Measurements from ENCODE around the gene ITGA8.
"Not testable (repeated sequence)": the region's sequence is repeated elsewhere in the genome, so short reads cannot be mapped to it uniquely, and the experiment has no call there.

ITGA8 gene

GRCh38 chr10:15542817-15543216, 176.9 kb downstream of the ITGA8 start:
- no peaks in the 10 kb centered on the region for H3K4me1 ChIP-seq (ENCODE audit: insufficient read depth, low read length)
- H3K27ac ChIP-seq (ENCODE audit: low read length) = no peak overlapping the region
- H3K36me3 ChIP-seq (ENCODE audit: insufficient read depth, low read depth, low read length) = no peaks in the 10 kb centered on the region
- no peaks in the 10 kb centered on the region for H3K27me3 ChIP-seq (ENCODE audit: insufficient read depth, low read length)
- no peaks in the 10 kb centered on the region for H3K9me3 ChIP-seq (ENCODE audit: insufficient read depth, low read depth, low read length)
- H3K9ac ChIP-seq (ENCODE audit: low read depth, low read length) = no peak overlapping the region
- no peak overlapping the region for H3K4me3 ChIP-seq (ENCODE audit: low read length)

DNA sequence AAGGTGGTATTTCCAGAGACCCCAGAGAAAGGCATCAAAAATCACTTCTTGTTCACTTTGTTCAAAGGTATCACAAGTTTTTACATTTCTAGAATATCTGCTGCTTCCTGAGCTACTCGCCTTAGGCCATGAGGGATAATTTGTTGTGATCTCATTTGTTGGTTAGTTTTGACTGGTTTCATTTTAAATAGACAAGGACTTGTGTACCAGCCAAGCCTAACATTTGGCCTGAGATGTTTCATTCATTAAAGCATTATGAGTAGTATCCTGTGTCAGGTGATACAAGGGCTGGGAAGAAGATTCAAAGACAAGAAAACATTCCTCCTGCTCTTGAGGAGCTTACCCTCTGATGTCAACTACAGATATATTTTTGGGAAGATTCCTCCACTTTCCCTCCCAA, 178.3 kb downstream of the ITGA8 start:
- no peak overlapping the region for H3K4me3 ChIP-seq (ENCODE audit: low read length)
- H3K27ac ChIP-seq (ENCODE audit: low read length) = no peak overlapping the region
- H3K4me1 ChIP-seq (ENCODE audit: insufficient read depth, low read length) = no peaks in the 10 kb centered on the region
- H3K9me3 ChIP-seq (ENCODE audit: insufficient read depth, low read depth, low read length) = no peaks in the 10 kb centered on the region
- no peaks in the 10 kb centered on the region for H3K36me3 ChIP-seq (ENCODE audit: insufficient read depth, low read depth, low read length)
- no peaks in the 10 kb centered on the region for H3K27me3 ChIP-seq (ENCODE audit: insufficient read depth, low read length)
- H3K9ac ChIP-seq (ENCODE audit: low read depth, low read length) = no peak overlapping the region

DNA sequence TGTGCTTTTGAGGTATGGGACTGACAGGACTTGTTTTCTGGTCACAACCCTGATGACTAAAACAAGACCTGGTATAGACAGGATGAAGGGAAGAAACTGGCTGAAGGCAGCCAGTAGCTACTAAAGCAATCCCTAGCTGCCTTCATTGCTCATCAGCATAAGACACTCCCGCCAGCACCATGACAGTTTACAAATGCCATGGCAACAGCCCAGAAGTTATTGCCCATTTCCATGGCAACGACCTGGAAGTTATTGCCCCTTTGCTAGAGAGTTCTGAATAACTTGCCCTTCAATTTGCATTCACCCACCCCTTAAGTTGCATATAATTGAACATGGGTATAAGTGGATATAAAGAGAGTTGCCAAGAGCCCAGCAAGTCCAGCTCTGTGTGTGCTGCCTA, 179.0 kb downstream of the ITGA8 start:
- no peak overlapping the region for H3K4me3 ChIP-seq (ENCODE audit: low read length)
- no peak overlapping the region for H3K9ac ChIP-seq (ENCODE audit: low read depth, low read length)
- no peaks in the 10 kb centered on the region for H3K4me1 ChIP-seq (ENCODE audit: insufficient read depth, low read length)
- no peaks in the 10 kb centered on the region for H3K9me3 ChIP-seq (ENCODE audit: insufficient read depth, low read depth, low read length)
- no peak overlapping the region for H3K27ac ChIP-seq (ENCODE audit: low read length)
- H3K36me3 ChIP-seq (ENCODE audit: insufficient read depth, low read depth, low read length) = no peaks in the 10 kb centered on the region
- H3K27me3 ChIP-seq (ENCODE audit: insufficient read depth, low read length) = no peaks in the 10 kb centered on the region

DNA sequence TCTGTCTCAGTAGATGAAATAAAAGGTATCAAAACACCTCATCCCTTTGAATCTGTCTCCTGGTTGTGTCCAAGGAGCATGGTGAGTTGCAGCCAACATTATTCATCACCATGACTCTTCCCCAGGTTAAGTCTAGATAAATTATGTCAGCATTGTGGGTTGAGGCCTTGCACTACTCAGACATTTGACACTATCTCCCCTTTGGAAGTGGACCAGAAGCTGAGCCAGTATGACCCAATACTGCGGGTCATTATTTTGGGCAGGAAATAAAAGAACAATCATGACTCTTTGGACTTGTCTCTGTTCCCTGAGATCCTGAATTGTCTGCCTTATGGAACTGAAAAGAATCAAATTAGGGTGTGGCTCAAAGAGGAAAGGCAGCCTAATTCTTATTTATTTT, 180.5 kb downstream of the ITGA8 start:
- Histone ChIP-seq H3K9me3 (ENCODE audit: insufficient read depth, low read depth, low read length) (no peaks in the 10 kb centered on the region), H3K4me3 (ENCODE audit: low read length) (no peak overlapping the region)

GRCh38 chr10:15534928-15535538, 184.7 kb downstream of the ITGA8 start:
- H3K4me1 ChIP-seq (ENCODE audit: insufficient read depth, low read length); H3K36me3 ChIP-seq (ENCODE audit: insufficient read depth, low read depth, low read length); H3K9ac ChIP-seq (ENCODE audit: low read depth, low read length); H3K9me3 ChIP-seq (ENCODE audit: insufficient read depth, low read depth, low read length); H3K27ac ChIP-seq (ENCODE audit: low read length); H3K27me3 ChIP-seq (ENCODE audit: insufficient read depth, low read length); H3K4me3 ChIP-seq (ENCODE audit: low read length): not testable (repeated sequence)

More for the DNA sequence above, 180.5 kb downstream of the ITGA8 start:
- Histone ChIP-seq H3K27ac (ENCODE audit: low read length) (no peak overlapping the region), H3K4me1 (ENCODE audit: insufficient read depth, low read length) (no peaks in the 10 kb centered on the region), H3K27me3 (ENCODE audit: insufficient read depth, low read length) (no peaks in the 10 kb centered on the region), H3K9ac (ENCODE audit: low read depth, low read length) (no peak overlapping the region), H3K36me3 (ENCODE audit: insufficient read depth, low read depth, low read length) (no peaks in the 10 kb centered on the region)

- Histone ChIP-seq H3K27ac (ENCODE audit: low read length) (no peak overlapping the region), H3K27me3 (ENCODE audit: insufficient read depth, low read length) (no peaks in the 10 kb centered on the region), H3K4me3 (ENCODE audit: low read length) (no peak overlapping the region), H3K9ac (ENCODE audit: low read depth, low read length) (no peak overlapping the region), H3K4me1 (ENCODE audit: insufficient read depth, low read length) (no peaks in the 10 kb centered on the region), H3K9me3 (ENCODE audit: insufficient read depth, low read depth, low read length) (no peaks in the 10 kb centered on the region), H3K36me3 (ENCODE audit: insufficient read depth, low read depth, low read length) (no peaks in the 10 kb centered on the region)
Observed at GRCh38 chr10:15531927-15532722, 187.6 kb downstream of the ITGA8 start.

GRCh38 chr10:15528859-15529239, 190.9 kb downstream of the ITGA8 start:
- H3K9me3 ChIP-seq (ENCODE audit: insufficient read depth, low read depth, low read length) = no peaks in the 10 kb centered on the region
- no peaks in the 10 kb centered on the region for H3K36me3 ChIP-seq (ENCODE audit: insufficient read depth, low read depth, low read length)
- no peaks in the 10 kb centered on the region for H3K4me1 ChIP-seq (ENCODE audit: insufficient read depth, low read length)
- H3K4me3 ChIP-seq (ENCODE audit: low read length) = no peak overlapping the region
- no peak overlapping the region for H3K27ac ChIP-seq (ENCODE audit: low read length)
- H3K27me3 ChIP-seq (ENCODE audit: insufficient read depth, low read length) = no peaks in the 10 kb centered on the region
- no peak overlapping the region for H3K9ac ChIP-seq (ENCODE audit: low read depth, low read length)

DNA sequence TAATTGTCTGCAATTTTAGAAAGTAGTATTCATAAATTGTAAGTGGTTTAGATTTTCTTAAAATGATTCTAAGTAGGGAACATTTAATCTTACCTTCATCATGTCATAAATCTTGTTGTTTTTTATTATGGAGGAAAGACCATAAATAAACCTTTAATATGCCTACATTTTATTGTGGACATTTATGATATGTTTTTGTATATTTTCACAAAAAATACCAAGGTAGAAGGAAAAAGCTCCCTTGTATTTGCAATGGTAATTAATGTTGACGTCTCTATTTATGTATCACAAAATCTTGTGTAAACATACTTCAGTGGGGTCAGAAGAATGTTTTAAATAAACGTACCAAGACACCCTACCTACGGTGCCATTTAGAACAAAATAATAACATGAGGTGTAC, 193.0 kb downstream of the ITGA8 start:
- Histone ChIP-seq H3K36me3 (ENCODE audit: insufficient read depth, low read depth, low read length) (no peaks in the 10 kb centered on the region), H3K27me3 (ENCODE audit: insufficient read depth, low read length) (no peaks in the 10 kb centered on the region), H3K4me3 (ENCODE audit: low read length) (no peak overlapping the region), H3K9ac (ENCODE audit: low read depth, low read length) (no peak overlapping the region), H3K9me3 (ENCODE audit: insufficient read depth, low read depth, low read length) (no peaks in the 10 kb centered on the region), H3K27ac (ENCODE audit: low read length) (no peak overlapping the region), H3K4me1 (ENCODE audit: insufficient read depth, low read length) (no peaks in the 10 kb centered on the region)

DNA sequence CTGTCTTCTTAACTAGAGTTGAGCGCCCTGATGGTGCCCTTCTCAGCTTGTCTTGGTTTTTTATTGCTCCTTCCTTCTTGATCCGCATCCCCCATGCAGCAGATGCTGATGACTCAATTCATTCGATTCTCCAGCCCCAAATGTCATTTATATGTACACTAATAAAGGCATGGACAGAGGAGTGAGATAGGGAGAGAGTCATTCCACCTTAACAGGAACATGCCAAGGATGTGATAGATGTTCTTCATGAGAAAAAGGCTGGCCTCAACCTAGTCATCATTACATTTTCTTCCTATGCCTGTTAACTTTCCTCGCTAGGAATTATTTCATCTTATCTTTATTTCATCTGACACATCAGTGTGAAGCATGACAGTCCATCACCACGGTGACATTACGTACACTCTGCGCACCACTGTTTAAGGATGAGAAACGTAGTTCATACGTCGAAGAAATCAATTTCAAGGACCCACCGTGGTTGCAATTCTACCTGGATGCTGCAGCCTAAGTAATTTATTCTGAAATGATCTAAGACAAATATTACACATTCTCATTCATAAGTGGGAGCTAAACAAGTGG, 198.3 kb downstream of the ITGA8 start:
- no peaks in the 10 kb centered on the region for H3K36me3 ChIP-seq (ENCODE audit: insufficient read depth, low read depth, low read length)
- H3K9ac ChIP-seq (ENCODE audit: low read depth, low read length) = no peak overlapping the region
- no peak overlapping the region for H3K4me3 ChIP-seq (ENCODE audit: low read length)
- no peaks in the 10 kb centered on the region for H3K4me1 ChIP-seq (ENCODE audit: insufficient read depth, low read length)
- H3K27me3 ChIP-seq (ENCODE audit: insufficient read depth, low read length) = no peaks in the 10 kb centered on the region
- no peak overlapping the region for H3K27ac ChIP-seq (ENCODE audit: low read length)
- H3K9me3 ChIP-seq (ENCODE audit: insufficient read depth, low read depth, low read length) = no peaks in the 10 kb centered on the region

DNA sequence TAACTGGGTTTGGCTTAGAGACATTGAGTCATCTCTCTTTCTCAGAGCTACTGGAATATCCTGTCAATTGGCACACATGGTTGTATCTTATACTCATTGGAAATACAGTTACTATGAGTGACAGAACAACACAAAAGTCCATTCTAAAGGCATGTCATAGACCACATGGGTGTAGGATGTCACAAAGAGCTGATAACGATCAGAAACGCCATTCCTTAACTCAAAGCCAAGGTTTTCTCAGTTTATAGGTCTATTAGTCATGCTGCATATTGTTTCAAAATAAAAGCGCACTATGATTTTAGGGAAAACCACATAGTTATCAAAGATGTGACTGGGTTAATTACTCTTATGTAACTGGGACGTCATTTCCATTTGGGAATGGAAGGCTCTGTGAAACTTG, 201.5 kb downstream of the ITGA8 start:
- H3K27ac ChIP-seq (ENCODE audit: low read length) = no peak overlapping the region
- H3K9me3 ChIP-seq (ENCODE audit: insufficient read depth, low read depth, low read length) = no peaks in the 10 kb centered on the region
- no peaks in the 10 kb centered on the region for H3K27me3 ChIP-seq (ENCODE audit: insufficient read depth, low read length)
- no peaks in the 10 kb centered on the region for H3K36me3 ChIP-seq (ENCODE audit: insufficient read depth, low read depth, low read length)
- no peaks in the 10 kb centered on the region for H3K4me1 ChIP-seq (ENCODE audit: insufficient read depth, low read length)
- no peak overlapping the region for H3K4me3 ChIP-seq (ENCODE audit: low read length)
- no peak overlapping the region for H3K9ac ChIP-seq (ENCODE audit: low read depth, low read length)

DNA sequence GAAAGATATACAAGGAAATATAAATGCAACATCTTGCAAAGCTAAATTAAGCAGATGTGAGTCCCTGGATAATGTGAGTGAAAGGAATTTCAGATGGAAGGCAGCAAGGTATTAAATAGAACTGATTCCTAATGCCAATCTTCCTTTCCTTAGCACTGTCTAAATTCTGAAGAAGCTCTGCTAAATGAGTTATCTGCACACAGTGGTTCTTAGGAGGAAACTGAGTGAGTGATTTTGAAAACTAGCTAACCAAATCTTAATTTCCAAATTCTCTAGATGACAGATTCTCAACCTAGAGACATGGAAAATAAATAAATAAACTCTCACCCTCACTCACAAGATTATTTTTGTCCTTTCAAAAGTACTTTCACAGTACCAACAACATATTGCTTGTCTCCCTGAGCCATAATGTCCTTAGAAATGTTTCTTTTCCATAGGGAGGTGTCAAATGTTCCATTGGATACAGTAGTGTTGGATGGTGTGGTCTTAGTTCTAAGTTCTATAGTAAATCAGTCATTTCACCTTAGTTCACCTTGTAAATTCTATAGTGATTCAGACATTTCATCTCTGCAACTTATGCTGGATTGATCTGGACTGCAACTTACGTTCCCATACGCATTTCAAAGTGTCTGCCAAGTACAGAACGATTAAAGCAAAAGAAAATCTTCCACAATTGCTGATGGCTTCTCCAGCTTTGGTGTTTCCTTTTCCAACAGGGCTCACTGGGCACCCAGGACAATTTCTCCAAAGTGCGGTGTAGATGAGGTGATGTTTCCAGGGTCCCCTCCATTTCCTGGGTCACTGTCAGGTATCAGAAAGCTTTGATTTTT, 203.3 kb downstream of the ITGA8 start:
- Histone ChIP-seq H3K27me3 (ENCODE audit: insufficient read depth, low read length) (no peaks in the 10 kb centered on the region), H3K36me3 (ENCODE audit: insufficient read depth, low read depth, low read length) (no peaks in the 10 kb centered on the region), H3K9me3 (ENCODE audit: insufficient read depth, low read depth, low read length) (no peaks in the 10 kb centered on the region), H3K4me1 (ENCODE audit: insufficient read depth, low read length) (no peaks in the 10 kb centered on the region), H3K9ac (ENCODE audit: low read depth, low read length) (no peak overlapping the region), H3K4me3 (ENCODE audit: low read length) (no peak overlapping the region), H3K27ac (ENCODE audit: low read length) (no peak overlapping the region)
